ENCODE data around the gene SPATA1.
A peak's percentile ranks its signal among the peaks of the same experiment; 100 is the strongest.
"Not testable (repeated sequence)": the region's sequence is repeated elsewhere in the genome, so short reads cannot be mapped to it uniquely, and the experiment has no call there.

SPATA1 gene

DNA sequence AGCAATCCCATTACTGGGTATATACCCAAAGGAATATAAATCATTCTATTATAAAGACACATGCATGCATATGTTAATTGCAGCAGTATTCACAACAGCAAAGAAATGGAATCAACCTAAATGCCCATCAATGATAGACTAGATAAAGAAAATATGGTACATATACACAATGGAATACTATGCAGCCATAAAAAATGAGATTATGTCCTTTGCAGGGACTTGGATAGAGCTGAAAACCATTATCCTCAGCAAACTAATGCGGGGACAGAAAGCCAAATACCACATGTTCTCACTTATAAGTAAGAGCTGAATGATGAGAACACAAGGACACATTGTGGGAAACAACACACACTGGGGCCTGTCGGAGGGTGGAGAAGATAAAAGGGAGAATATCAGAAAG lies 88.8 kb downstream of the SPATA1 start:
- DNase-seq (ENCODE audit: low spot score), result not testable (repeated sequence)

DNA sequence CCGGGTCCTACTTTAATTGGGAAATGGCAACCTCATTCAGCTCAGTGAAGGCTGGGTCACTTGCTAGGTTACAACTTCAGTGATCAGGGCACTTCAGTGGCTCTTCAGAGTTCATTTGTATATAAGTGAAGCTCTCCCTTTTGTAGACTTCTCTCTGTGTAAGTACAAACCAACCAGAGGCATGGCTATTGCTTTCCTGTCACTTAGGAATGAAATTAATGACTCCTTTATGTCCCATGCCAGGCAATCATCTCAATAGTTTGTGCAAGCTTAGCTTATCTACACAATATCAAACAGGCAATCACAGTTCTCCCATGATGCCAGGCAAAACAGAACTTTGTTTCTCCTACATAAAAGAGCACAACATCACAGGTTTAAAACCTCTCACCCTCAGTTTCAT lies 90.8 kb downstream of the SPATA1 start:
- DNase-seq (ENCODE audit: low spot score), result no peak

DNA sequence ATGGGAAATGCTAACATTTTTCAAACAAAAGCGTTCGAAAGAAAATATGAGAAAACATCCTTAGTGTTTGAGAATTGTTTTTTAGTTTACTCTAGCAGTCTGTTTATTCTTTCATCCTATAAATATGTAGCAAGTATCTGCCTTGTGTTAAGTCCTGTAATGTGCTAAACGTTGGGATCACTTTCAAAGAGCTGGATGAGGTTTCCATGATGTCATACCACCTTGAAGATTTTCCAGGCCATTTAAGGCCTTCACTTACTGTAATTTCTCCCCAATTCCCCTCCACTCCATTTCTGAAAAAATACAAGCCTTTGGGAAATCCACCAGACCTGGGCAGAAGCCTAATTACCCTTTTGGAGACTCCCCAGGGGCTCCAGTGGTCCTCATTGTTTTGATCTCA lies 92.2 kb downstream of the SPATA1 start:
- DNase-seq (ENCODE audit: low spot score), result no peak

DNA sequence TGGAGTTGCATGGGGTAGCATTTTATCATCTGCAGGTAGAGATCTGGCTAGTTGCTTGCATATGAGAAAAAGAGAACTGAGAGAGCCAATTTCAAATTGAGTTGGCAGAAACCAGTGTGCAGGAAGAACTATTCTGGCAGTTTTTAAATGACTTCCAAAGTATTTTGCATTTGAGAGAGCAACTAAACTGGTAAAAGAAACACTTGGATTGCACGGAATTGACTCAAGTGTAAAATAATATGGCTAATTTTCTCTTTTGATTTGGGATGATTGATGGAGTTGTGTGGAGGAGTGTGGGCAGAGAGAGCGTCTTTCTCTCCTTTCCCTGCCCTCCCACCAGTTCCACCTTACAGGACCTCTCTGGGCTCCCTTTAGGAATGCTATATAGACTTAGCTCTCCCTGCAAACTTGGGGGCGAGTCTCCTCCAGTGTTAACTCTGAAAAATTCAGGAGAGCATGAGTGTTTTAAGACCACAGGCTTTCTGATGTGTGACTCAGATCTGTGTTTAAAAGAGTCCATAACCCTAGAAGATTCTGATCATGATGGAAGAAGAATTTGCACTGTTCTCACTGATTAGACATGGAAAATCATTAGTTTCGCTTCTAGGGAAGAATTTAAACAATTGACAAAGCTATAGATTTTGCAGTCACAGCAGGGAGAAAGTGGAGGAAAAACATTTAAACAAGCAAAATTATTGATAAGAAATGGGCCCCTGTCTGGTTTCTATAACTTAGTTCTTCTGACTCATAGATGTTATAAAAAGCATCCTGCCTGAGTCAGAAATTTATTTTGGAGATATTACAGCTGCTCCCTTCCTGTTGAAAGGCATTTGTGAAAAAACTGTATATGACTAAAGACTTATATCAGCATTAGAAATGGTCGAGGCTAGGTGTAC lies 92.9 kb downstream of the SPATA1 start:
- DNase-seq (ENCODE audit: low spot score), result peak; percentile 84

DNA sequence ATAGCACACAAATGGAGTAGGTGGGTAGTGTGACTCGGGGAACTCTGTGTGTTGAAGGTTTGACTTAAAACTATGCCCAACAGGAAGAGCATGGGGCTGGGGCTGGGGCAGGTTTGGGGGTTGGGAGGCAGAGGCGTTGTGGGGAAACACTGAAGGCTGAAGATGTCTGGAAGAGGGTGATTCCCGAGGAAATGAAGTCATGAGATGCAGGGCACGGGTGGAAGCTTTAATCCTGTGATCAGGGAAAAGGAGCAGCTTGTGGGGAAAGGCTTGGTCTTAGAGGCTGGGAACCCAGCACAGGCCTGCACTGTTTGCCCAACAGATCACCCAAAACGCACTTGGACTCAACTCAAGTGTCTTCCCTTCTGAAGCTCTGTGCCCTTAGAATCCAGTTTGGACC lies 94.6 kb downstream of the SPATA1 start:
- no peak for DNase-seq (ENCODE audit: low spot score)

DNA sequence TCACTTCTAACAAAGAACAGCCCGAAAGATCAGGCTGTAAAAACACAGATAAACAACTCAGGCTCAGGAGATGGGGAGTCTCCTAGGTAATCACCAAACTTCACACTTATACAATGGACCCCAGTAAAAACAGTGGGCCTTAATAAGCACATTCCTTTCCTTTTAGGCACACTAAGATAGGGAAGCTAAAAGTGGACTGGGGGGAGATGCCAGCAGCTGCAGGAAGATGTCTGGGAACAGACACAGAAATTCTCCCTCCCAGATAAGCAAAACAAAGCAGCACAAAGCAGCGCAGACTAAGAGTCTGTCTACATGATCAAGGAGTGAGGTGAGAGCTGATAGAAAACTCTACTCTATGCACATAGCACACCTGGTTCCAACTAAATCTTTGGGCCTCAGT lies 97.0 kb downstream of the SPATA1 start:
- DNase-seq (ENCODE audit: low spot score), result no peak

GRCh38 chr1:84603941-84604830 lies 98.0 kb downstream of the SPATA1 start:
- DNase-seq (ENCODE audit: low spot score), result no peak

DNA sequence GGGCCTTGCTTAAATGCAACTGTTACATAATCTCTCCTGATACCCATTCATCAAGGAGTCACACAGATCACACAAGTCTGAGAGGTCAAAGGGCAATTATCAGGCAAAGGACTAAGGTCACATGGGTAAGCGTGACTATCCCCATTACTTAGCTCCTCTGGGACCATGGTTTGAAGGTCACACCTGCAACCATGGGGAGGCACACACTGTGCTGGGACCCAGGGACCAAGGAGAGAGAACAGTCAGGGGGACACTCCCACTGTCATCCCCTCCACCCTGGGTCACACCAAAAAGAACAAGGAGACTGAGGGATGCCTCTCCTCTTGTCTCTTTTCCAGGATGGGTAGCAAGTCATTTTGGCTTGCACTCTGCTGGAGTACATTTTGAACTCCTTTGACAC lies 99.0 kb downstream of the SPATA1 start:
- DNase-seq (ENCODE audit: low spot score), result no peak

DNA sequence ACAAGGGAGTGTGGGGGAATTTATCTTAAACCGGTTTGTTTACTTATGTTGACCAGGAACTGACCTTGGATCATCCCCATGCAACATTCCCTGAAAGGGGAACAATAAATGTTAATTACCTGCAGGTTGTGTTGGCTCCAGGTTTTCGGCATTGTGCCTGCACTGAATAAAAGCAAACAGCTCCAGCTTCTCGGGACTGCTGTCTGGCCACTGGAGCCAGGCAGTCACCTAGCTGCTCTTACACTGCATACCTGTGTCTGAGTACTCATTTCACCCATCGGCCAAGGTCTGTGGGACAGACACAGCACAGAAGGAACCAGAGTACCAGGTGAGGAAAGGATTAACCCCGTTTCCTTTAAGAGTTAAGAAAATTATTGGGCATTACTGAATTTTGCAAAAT lies 100.8 kb downstream of the SPATA1 start:
- DNase-seq (ENCODE audit: low spot score), result no peak

DNA sequence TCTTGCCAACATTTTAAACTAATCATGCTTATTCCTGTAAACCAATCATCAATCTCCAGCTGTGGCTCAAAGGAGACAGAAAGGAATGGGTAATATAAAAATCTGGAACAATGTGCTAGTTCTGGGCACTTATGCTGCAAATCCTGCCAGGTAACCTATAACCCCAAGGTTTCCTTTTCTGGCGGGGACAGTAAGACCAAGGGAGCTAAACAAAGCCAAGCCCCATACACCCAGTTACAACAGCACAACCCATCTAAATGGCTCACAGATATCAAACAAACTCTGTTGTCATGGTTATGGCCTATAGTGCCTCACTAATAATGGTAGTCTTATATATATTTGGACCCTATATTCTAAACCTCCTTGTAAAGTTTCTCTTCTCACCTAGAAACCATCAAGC lies 104.9 kb downstream of the SPATA1 start:
- no peak for DNase-seq (ENCODE audit: low spot score)

DNA sequence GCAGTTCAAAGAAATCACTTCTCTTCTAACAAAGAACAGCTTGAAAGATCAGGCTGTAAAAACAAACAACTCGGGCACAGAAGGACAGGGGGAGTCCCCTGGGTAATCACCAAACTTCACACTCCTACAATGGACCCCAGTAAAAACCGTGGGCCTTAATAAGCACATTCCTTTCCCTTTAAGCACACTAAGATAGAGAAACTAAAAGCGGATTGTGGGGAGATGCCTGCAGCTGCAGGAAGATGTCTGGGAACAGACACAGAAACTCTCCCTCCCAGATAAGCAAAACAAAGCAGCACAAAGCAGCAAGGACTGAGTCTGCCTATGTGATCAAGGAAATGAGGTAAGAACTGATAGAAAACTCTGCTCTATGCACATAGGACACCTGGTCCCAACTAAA lies 105.6 kb downstream of the SPATA1 start:
- no peak for DNase-seq (ENCODE audit: low spot score)

- DNase-seq (ENCODE audit: low spot score), result no peak
Measured at GRCh38 chr1:84613026-84613425, 106.8 kb downstream of the SPATA1 start.

DNA sequence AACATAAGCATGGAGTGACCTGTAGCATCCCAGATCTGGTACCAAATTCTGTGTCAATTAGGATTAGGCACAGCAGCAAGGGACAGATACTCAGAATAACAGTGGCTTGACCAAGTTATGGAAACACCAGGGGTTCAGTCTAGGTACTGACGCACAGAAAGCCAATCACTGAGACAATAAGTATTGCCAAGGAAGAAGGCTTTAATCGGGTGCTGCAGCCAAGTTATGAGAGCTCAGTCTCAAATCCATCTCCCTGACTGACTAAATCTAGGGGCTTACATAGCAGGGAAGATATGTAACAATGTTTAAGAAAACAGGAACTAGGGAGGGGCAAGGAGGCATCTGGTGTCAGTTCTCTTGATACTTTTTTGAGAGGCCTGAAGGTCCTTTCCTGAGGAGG lies 107.7 kb downstream of the SPATA1 start:
- DNase-seq (ENCODE audit: low spot score), result no peak

- no peak for DNase-seq (ENCODE audit: low spot score)
Measured at GRCh38 chr1:84615790-84616189, 109.6 kb downstream of the SPATA1 start.
